Kidney tubule cell (primary cell): ENCODE data around the gene ELF1.

ENCODE experiments used
- DNase-seq: peaks from one replicate; pipeline ENCODE4 v3.0.0-alpha.2; 2018; ENCODE audit warnings: low spot score

ELF1 gene

GRCh38 chr13:41019011-41019487 is at the start of gene ELF1:
TSS of gene ELF1 (minus strand) at chr13:41019316. CDS start at chr13:40982054, 37,262 bp downstream.
- DNase-seq, result peak; percentile 92

DNA sequence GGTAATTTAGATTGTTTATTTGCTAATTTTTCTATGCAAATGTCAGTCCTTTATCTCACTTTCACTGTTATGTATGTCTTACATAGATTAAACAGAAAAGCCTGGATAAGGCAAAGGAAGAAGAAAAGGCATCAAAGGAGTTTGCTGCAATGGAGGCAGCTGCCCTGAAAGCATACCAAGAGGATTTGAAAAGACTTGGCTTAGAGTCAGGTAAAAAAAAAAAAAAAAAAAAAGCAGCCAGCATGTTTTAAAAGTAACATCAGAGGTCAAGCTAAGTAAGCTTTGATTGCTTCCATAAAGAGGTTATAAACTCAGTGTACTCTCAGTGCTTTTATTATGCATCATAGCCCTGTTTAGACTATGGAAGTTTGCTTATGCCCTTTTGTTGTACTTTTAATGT is 46.0 kb upstream of the ELF1 start:
- no peak for DNase-seq

- peak; percentile 63 for DNase-seq
Measured at GRCh38 chr13:41064493-41064892, 45.4 kb upstream of the ELF1 start.

- DNase-seq, result peak; percentile 69
Measured at GRCh38 chr13:41061914-41062837, 43.1 kb upstream of the ELF1 start.

DNA sequence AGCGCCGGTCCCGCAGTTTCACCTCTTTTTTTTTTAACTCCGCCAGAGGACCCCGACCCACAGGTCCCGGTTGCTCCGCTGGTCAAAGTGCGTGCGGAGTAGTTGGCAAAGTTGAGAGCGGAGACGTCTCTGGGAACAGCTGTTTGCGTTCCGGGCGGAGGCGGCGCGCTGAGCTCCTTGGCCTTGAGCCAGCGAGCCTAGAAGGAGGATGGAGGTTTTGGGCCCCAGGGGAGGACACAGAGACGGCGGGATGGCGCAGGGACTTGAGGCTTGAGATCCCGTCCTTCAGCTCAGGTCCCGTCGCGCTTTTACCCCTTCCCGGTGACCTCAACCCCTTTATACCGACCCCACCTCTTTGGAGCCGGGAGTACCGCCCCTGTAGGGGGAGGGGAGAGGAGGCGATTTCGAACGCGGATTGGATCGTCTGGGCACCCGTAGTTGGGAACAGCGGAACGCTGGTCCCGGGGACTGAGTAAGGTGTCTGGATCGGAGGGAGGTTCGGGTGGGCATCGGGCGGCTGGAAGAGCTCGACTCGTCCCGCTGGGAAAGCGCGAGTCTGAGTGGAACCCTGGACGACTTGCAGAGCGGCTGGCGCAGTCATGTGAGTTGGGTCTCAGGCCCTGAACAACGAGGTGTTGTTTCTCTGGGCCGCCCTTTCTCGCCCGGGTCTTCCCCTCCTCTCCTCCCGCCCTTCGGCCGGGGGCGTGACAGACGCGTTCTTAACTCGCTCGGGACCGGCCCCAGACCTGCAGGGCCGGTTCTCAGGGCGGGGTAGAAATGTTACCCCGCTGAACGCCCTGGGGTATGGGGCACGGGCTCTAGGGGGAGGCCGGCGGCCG is 42.2 kb upstream of the ELF1 start, which contains the start of gene WBP4:
TSS of gene WBP4 (plus strand) at position 435 of the 839 bp plus-strand sequence. CDS start at position 600, 165 bp downstream.
- peak; percentile 96 for DNase-seq

- DNase-seq, result peak; percentile 84
Measured at GRCh38 chr13:41060724-41061074, 41.6 kb upstream of the ELF1 start.

DNA sequence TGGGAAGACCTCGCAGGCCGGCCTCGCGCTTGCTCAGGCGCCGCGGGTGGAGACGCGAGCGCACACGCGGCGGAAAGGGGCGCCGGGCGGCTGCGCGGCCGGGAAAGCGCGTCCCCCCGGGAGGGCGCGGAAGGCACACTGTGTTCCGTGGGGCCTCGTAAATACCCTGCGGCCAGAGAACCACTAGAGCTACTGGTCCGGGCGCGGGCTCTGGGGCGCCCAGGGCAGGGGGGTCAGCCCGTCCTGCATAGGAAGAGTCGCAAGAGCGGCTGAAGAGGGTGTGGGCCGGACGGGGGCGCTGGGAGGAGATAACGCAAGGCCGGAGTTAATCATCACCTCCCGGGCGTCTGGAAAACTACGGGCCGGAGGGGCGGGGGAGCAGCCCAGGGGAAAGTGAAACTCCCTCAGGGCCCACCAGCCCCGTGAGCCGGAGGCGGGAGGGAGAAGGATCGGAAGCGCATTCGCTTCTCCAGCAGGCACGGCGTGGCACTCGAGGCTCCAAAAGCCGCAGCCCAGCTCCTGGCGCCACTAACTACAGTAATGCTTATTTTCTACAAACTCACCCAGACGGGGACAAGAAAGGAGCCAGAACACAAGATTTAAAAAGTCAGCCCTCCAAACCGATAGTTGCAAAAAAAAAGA is 41.1 kb upstream of the ELF1 start:
- DNase-seq, result peak; percentile 96

DNA sequence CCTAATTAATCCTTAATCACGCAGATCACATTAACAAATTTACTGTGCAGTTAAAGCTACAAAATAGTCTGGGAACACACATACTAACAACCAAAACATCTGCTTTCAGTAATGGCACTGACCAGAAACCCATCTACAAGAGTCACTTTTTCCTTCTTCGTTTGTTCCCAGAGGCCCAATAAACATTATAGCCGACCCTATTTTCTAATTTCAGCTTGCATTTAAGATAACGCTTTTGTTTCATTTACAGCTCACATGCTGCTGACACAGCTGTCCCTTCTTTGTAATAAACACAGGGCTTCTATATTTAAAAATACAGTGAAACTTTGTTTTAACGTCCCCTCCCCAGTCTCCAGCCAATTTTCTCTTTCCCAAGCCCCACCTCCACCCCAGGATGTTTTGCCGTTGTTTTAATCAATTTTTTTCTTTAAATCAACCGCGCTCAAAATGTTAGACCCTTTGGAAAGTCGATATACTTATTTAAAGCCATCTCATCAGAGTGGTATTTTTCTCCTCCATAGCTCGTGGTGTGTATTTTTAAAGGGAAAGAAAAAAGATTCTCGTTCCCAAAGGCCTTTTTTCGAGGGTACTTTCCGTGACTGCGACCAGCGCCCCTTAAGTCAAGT is 40.5 kb upstream of the ELF1 start:
- no peak for DNase-seq

- peak; percentile 25 for DNase-seq
Measured at GRCh38 chr13:41058295-41059070, 39.4 kb upstream of the ELF1 start.

DNA sequence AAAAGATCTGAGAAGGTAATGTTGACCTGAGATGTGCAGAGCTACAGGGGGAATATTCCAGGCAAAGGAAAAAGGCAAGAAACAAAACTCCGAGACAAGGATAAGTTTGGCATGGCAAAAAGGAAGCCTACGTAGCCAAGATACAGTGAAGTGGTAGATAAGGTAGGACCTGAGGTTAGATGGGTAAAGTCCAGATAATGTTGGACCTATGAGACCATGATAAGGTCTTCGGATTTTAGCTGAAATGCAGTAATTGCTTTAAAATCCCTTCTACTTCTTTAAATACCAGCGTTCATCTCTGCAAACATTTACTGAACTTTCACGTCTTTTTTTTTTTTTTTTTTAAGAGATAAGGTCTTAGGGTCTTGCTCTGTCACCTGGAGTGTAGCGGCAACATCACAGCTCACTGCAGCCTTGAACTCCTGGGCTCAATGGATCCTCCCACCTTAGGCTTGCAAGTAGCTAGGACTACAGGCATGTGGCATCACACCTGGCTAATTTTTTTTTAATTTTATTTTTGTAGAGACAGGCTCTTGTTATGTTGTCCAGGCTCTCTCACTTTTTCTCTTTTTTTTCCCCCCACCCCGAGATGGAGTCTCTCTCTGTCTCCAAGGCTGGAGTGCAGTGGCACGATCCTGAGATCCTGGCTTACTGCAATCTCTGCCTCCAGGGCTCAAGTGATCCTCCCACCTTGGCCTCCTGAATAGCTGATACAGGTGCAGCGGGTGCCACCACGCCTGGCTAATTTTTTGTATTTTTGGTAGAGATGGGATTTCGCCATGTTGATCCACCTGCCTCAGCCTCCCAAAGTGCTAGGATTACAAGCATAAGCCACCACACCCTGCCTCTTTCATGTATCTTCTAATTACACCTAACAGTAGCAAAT is 38.0 kb upstream of the ELF1 start:
- DNase-seq, result no peak

- no peak for DNase-seq
Measured at GRCh38 chr13:41056194-41056593, 37.1 kb upstream of the ELF1 start.

GRCh38 chr13:41054919-41055619 is 36.0 kb upstream of the ELF1 start:
- DNase-seq, result no peak

DNA sequence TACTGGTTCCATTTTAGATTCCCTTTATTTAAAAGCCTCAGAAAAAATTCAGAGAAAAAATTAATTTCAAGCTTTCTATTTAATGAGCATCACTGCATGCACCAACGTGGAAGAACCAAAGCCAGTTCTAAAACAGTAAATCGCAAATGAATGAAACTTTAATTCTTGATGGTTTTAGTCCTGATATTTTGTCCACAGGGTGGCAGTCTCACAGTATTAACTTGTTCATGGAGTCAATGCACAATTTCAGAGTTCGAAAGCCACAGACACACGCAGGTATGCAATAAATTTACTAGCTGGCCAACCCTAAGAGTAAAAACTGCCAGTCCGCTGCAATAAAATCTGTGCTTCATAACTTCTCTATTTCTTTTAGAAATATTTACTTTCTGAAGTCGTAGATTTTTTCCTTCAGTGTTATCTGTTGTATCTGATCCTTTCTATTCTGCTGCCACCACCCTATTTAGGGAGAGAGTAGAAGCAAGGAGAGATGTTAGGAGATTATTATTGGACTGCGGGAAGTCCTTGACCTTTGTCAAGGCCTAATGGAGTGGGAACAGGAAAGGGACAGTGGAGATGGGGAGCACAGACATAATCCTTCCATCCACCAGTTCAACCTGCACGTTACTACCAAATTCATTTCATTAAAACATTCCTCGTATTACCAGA is 35.2 kb upstream of the ELF1 start:
- DNase-seq, result peak; percentile 61

DNA sequence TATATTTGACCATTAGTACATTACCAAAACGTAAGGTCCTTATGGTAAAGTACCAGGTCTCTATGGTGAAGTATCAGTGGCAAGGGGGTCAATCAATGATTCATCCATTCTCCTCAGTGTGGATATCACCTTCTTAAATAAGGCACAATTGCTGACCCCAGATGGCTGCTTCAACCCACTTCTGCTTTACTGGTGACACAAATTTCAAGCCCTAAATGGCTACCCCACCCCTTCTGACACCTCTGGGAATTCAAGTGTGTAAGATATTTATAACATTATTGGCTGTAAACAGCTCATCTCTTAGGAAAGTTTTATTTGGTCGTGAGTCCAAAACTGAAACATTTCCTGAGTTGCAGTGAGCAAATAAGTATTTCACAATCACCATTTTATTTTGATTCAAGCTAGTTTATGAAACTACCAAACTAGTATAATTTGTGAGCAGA is 34.3 kb upstream of the ELF1 start:
- no peak for DNase-seq

DNA sequence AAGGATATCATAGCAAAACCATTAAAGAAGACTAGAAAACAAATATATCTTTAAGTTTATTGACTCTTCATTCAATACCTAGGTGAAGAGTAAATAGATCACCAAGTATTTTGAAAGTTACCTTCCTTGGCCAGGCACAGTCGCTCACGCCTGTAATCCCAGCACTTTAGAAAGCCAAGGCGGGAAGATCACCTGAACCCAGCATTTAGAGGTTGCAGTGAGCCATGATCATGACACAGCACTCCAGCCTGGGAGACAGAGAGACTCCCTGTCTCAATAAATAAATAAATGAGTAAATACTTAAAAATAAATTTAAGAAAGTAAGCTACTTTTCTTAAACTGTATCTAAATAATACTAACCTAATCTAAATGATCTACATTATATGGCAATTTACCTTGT is 33.3 kb upstream of the ELF1 start:
- DNase-seq, result no peak

- DNase-seq, result no peak
Measured at GRCh38 chr13:41049480-41050440, 30.6 kb upstream of the ELF1 start.

DNA sequence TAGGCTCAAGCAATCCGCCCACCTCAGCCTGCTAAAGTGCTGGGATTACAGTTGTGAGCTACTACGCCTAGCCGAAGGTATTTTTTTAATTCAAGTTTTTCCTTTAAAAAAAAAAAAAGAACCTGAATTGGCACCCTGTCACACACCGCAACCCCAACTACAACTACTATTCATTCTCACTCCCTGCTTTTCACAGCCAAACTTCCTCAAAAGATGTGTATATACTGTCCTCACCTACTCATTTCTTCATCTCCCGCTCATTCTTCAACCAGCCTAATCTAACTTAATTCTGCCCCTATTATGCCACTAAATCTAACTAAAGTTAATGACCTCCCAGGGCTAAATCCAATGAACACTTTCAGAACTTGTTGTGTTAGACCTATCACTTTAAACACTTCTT is 29.5 kb upstream of the ELF1 start:
- no peak for DNase-seq
